Measurements from ENCODE around the gene ADAMTSL1.
A peak's percentile ranks its signal among the peaks of the same experiment; 100 is the strongest.

The ADAMTSL1 gene
- total RNA-seq = 0 reads per million in 4 donors

GRCh38 chr9:18473652-18474279 lies at the start of gene ADAMTSL1:
ADAMTSL1 (plus strand) TSS chr9:18474153; CDS start chr9:18474233, 80 bp downstream.
- DNase-seq = no peak

GRCh38 chr9:18427691-18428090 lies 46.3 kb upstream of the ADAMTSL1 start:
- DNase-seq = no peak

- DNase-seq = no peak
Measured at GRCh38 chr9:18428661-18429060, 45.3 kb upstream of the ADAMTSL1 start.

GRCh38 chr9:18429070-18429469 lies 44.9 kb upstream of the ADAMTSL1 start:
- no peak for DNase-seq

GRCh38 chr9:18433620-18434019 lies 40.3 kb upstream of the ADAMTSL1 start:
- no peak for DNase-seq

- DNase-seq = no peak
Measured at GRCh38 chr9:18437315-18438201, 36.4 kb upstream of the ADAMTSL1 start.

GRCh38 chr9:18438300-18438925 lies 35.5 kb upstream of the ADAMTSL1 start:
- no peak for DNase-seq

- no peak for DNase-seq
Measured at GRCh38 chr9:18438951-18439350, 35.0 kb upstream of the ADAMTSL1 start.

- DNase-seq = no peak
Measured at GRCh38 chr9:18441261-18441660, 32.7 kb upstream of the ADAMTSL1 start.

GRCh38 chr9:18442629-18443491 lies 31.1 kb upstream of the ADAMTSL1 start:
- DNase-seq = peak in 4 of 5 donors; percentile 3 to 44 (median 12)

GRCh38 chr9:18447131-18447530 lies 26.8 kb upstream of the ADAMTSL1 start:
- DNase-seq = no peak

- DNase-seq = no peak
Measured at GRCh38 chr9:18447541-18447940, 26.4 kb upstream of the ADAMTSL1 start.

GRCh38 chr9:18448101-18448500 lies 25.9 kb upstream of the ADAMTSL1 start:
- no peak for DNase-seq

- DNase-seq = no peak
Measured at GRCh38 chr9:18451406-18451805, 22.5 kb upstream of the ADAMTSL1 start.

- no peak for DNase-seq
Measured at GRCh38 chr9:18452276-18452675, 21.7 kb upstream of the ADAMTSL1 start.

- DNase-seq = no peak
Measured at GRCh38 chr9:18456624-18457237, 17.2 kb upstream of the ADAMTSL1 start.

- no peak for DNase-seq
Measured at GRCh38 chr9:18457510-18457909, 16.4 kb upstream of the ADAMTSL1 start.

GRCh38 chr9:18459962-18460584 lies 13.9 kb upstream of the ADAMTSL1 start:
- DNase-seq = no peak

GRCh38 chr9:18461496-18461895 lies 12.5 kb upstream of the ADAMTSL1 start:
- DNase-seq = no peak

- no peak for DNase-seq
Measured at GRCh38 chr9:18463991-18464390, 10.0 kb upstream of the ADAMTSL1 start.

- no peak for DNase-seq
Measured at GRCh38 chr9:18466101-18466500, 7.9 kb upstream of the ADAMTSL1 start.

- DNase-seq = no peak
Measured at GRCh38 chr9:18467696-18468095, 6.3 kb upstream of the ADAMTSL1 start.

Measured in T-helper 1 cell (primary cell).